Activated CD4-positive, alpha-beta memory T cell treated with anti-CD3 and anti-CD28 coated beads, Interleukin-2, amount 10 ng/mL, durations not matched to agents 7 days and 5 days (primary cell): Measurements from ENCODE around the gene CKS2. TPM values are rescaled to one million over a fixed set of nuclear protein-coding genes. Genes with fewer than 3 reads are reported as not detected.

ENCODE experiments used
- CTCF ChIA-PET: fragments of 350-600 bp; sonication (Branson Sonifier 250); formaldehyde crosslinking; loops from one replicate; lab custom pipeline; 2021; ENCODE audit warnings: antibody characterized with exemption, inconsistent platforms; lab: Charles Lee
- POLR2A ChIA-PET: fragments of 350-600 bp; sonication (Branson Sonifier 250); formaldehyde crosslinking; loops from one replicate; lab custom pipeline; 2021; ENCODE audit warnings: antibody characterized with exemption; lab: Charles Lee
- DNase-seq: peaks from one replicate; pipeline ENCODE4 v3.0.0-alpha.2; 2020
- H3K27ac Mint-ChIP-seq: one replicate; pipeline ENCODE4 v1.8.0; 2021; ENCODE audit warnings: mild to moderate bottlenecking, mixed read lengths
- H3K27me3 Mint-ChIP-seq: one replicate; pipeline ENCODE4 v1.8.0; 2021; ENCODE audit warnings: mixed read lengths
- H3K36me3 Mint-ChIP-seq: one replicate; pipeline ENCODE4 v1.8.0; 2021; ENCODE audit warnings: low read depth, mixed read lengths
- H3K4me1 Mint-ChIP-seq: one replicate; pipeline ENCODE4 v1.8.0; 2021; ENCODE audit warnings: mixed read lengths
- H3K4me3 Mint-ChIP-seq: one replicate; pipeline ENCODE4 v1.8.0; 2021; ENCODE audit warnings: mild to moderate bottlenecking, mixed read lengths
- H3K9me3 Mint-ChIP-seq: one replicate; pipeline ENCODE4 v1.8.0; 2021; ENCODE audit warnings: mixed read lengths
- total RNA-seq, 2 experiments: library from RNA; stranded (reverse); gene quantifications; one replicate each; pipeline ENCODE4 v1.2.3, GENCODE V29; 2021

Gene CKS2
- total RNA-seq, 2 experiments from 2014 or later = 175 to 180 TPM

DNA sequence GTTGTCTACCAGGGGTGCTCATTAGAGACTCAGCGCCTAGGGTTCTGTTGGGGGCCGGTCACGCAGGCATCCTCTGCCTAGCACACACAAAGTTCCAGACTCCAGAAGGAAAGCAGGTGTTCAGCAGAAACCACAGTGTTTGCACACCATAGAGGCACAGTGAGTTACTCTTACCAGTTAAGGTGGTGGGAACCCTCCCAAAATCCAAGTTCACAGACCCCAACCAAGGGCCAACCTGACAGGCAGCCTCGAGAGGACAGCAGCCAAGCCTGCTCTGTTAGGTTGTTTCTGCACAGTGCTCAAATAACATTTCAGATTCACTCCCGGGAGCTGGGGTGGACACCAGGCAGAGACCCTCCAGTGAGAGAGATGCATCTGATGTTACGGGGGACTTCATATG is 43.5 kb downstream of the CKS2 start:
- no peaks in the 10 kb centered on the region for H3K9me3 Mint-ChIP-seq
- peaks cover 34% of the 10 kb centered on the region for H3K4me1 Mint-ChIP-seq
- no peak overlapping the region for H3K27ac Mint-ChIP-seq
- ChIA-PET CTCF (no interaction called here), POLR2A (no interaction called here)
- no peak overlapping the region for H3K4me3 Mint-ChIP-seq
- H3K27me3 Mint-ChIP-seq = no peaks in the 10 kb centered on the region
- peaks cover 82% of the 10 kb centered on the region for H3K36me3 Mint-ChIP-seq
- DNase-seq = no peak

DNA sequence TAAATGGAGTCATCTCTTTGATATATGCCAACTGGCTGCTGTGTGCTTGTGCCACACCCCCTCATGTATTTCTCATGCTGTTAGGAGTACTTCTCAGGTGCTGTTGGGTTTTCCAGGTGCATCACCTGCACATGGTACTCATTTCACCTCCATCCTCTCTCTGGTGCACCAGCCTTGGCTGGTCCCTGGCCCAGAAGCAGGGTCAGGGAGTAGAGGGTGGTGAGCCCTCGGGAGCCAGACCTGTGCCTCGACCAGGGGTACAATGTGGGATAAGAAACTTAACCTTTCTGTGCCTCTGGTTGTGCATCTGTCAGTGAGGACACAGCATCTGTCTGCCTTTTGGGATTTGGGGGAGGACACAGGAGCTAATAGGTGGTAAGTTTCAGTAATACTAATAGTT is 45.8 kb downstream of the CKS2 start:
- no peak overlapping the region for H3K27ac Mint-ChIP-seq
- H3K4me1 Mint-ChIP-seq = peaks cover 45% of the 10 kb centered on the region
- H3K4me3 Mint-ChIP-seq = no peak overlapping the region
- H3K27me3 Mint-ChIP-seq = no peaks in the 10 kb centered on the region
- ChIA-PET POLR2A (interaction anchor here (1.0 to 1.9 kb wide), 5 partner anchors 25 to 146 kb away, joined by 3 to 6 read pairs (median 3); no protein-coding TSS in a partner anchor), CTCF (interaction anchor here (1.6 kb wide), 1 partner anchor 192 kb away, joined by 3 read pairs; no protein-coding TSS in a partner anchor)
- DNase-seq = no peak
- H3K9me3 Mint-ChIP-seq = no peaks in the 10 kb centered on the region
- peaks cover 82% of the 10 kb centered on the region for H3K36me3 Mint-ChIP-seq

DNA sequence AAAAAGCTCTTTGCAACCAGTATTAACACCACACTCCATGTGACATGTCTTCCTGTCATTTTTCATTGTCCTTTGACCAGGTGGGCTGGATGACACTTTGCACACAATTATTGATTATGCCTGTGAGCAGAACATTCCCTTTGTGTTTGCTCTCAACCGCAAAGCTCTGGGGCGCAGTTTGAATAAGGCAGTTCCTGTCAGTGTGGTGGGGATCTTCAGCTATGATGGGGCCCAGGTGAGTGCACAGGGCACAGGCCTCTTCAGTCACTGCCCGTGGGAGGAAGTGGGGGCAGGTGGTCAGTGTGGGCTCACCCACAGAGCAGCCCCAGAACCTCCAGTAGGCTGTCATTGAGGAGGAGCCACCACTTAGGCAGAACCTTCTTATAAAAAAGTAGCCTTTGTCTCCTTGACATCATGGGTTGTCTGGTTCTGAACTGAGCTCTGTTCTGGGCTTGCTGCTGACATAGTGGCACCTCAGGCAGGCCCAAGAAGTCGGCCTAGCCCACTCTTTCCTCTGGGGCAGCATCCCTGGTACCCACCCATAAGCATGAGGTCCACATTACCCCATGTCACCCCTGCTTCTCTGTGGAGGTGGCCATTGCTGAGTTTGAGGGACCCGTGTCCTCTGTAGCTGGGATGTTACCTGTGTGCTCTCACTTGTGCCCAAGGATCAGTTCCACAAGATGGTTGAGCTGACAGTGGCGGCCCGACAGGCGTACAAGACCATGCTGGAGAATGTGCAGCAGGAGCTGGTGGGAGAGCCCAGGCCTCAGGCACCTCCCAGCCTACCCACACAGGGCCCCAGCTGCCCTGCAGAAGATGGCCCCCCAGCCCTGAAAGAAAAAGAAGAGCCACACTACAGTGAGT is 46.6 kb downstream of the CKS2 start:
- Mint-ChIP-seq H3K9me3 (no peaks in the 10 kb centered on the region), H3K27ac (peak overlapping the region; percentile 19), H3K27me3 (no peaks in the 10 kb centered on the region), H3K36me3 (peaks cover 76% of the 10 kb centered on the region), H3K4me1 (peaks cover 37% of the 10 kb centered on the region), H3K4me3 (no peak overlapping the region)
- DNase-seq = no peak
- POLR2A ChIA-PET = interaction anchor here (1.0 to 1.9 kb wide), 9 partner anchors 8 to 145 kb away, joined by 3 to 6 read pairs (median 3); partner anchors contain the start of gene CKS2
- CTCF ChIA-PET = interaction anchor here (1.6 kb wide), 1 partner anchor 191 kb away, joined by 3 read pairs; no protein-coding TSS in a partner anchor

DNA sequence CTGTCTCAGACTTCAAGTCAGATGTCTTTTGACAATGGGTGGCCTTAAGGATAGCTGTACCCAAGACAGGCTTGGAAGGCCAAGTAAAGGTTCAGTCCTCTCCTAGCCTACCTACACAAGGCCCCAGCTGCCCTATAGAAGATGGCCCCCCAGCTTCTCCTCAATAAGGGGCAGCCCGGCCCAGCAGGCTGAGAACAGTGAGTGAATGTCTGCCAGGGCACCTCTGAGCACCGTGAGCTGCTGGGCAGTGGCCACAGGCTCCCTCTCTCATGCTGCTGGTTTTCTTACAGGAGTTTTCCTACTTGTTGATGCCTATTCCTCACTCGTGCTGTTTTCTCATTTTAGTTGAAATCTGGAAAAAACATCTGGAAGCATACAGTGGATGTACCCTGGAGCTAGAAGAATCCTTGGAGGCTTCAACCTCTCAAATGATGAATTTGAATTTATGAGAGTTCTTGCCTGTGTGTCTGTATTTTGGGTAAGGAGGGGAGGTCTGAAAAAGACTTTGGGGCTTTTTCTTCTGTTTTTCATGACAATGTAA is 47.5 kb downstream of the CKS2 start:
- Mint-ChIP-seq H3K27ac (no peak overlapping the region), H3K4me3 (no peak overlapping the region), H3K9me3 (no peaks in the 10 kb centered on the region), H3K36me3 (peaks cover 71% of the 10 kb centered on the region), H3K4me1 (peaks cover 29% of the 10 kb centered on the region), H3K27me3 (no peaks in the 10 kb centered on the region)
- POLR2A ChIA-PET = interaction anchor here (1.0 to 1.9 kb wide), 7 partner anchors 7 to 48 kb away, joined by 3 to 6 read pairs (median 4); partner anchors contain the start of gene CKS2
- no peak for DNase-seq
- CTCF ChIA-PET = interaction anchor here (1.6 kb wide), 1 partner anchor 190 kb away, joined by 3 read pairs; no protein-coding TSS in a partner anchor

DNA sequence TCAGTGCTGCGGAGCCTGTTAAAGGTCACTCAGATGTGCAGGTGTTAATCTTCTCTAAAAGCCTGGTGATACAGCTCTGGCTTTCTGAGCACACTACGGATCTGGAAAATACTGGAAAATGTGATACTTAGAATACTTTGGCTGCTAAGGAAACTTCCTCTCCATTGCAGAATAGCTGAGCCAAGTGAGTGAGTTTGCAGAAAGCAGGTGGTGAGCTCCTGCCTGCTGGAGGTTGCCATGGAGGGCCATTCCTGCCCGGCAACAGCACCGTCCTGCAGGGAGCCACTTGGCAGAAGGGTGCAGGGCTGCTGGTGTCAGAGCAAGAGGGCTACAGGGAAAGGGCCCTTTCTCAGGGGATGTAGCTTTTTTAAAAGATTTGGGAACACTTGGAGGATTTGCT is 48.0 kb downstream of the CKS2 start:
- DNase-seq = no peak
- no peaks in the 10 kb centered on the region for H3K27me3 Mint-ChIP-seq
- H3K4me1 Mint-ChIP-seq = peaks cover 27% of the 10 kb centered on the region
- no peak overlapping the region for H3K4me3 Mint-ChIP-seq
- H3K9me3 Mint-ChIP-seq = no peaks in the 10 kb centered on the region
- peaks cover 68% of the 10 kb centered on the region for H3K36me3 Mint-ChIP-seq
- no peak overlapping the region for H3K27ac Mint-ChIP-seq
- CTCF ChIA-PET = no interaction called here
- POLR2A ChIA-PET = interaction anchor here (1.1 to 1.6 kb wide), 4 partner anchors 13 to 45 kb away, joined by 3 to 6 read pairs (median 4); no protein-coding TSS in a partner anchor

DNA sequence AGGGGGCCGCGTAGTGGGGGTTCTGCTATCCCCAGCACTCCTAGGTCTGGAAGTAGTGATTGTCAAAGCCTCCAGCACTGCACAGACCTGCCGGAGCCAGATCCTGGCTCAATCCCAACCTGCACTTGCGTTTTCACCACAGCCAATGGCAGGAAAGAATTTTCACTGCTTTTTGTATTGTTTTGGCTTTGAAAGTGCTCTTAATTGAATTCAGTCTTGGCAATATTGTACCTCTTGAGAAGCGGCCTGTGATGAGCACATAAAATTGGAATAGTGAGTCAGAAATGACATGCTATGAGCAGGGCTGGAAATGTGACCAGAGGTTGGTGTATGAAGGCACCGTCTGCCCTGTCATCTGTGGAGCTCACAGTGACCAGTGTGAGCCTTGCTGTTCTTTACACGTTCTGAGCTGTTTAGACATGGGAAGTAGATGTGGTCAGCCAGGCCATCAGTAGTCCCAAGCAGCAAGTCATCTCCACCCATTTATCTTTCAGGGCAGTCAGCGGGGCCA is 48.8 kb downstream of the CKS2 start:
- Mint-ChIP-seq H3K36me3 (peaks cover 62% of the 10 kb centered on the region), H3K4me1 (peaks cover 27% of the 10 kb centered on the region), H3K9me3 (no peaks in the 10 kb centered on the region), H3K27ac (peak overlapping the region; percentile 37), H3K4me3 (no peak overlapping the region), H3K27me3 (no peaks in the 10 kb centered on the region)
- no peak for DNase-seq
- ChIA-PET POLR2A (interaction anchor here (1.6 kb wide), 1 partner anchor 14 kb away, joined by 6 read pairs; no protein-coding TSS in a partner anchor), CTCF (no interaction called here)

DNA sequence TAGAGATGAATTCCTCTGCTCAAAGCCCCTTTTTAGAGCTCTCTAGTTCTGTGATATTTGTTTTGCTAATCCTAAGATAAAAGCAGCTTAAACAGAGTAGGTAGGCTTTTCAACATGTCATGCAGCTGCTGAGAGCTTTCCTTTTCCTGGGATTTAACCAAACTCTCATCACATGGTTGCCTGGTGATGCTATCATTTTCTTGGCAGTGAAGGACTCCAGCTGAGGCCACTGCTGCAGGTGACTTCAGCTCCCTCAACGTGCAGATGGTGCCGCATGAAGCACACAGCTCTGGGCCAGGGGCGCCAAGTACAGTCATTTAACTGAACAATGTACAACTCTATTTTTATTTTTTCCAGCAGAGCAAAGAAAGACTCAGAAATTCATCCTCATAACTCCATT is 49.5 kb downstream of the CKS2 start:
- Mint-ChIP-seq H3K4me1 (peaks cover 27% of the 10 kb centered on the region), H3K4me3 (no peak overlapping the region), H3K36me3 (peaks cover 55% of the 10 kb centered on the region), H3K27ac (peak overlapping the region; percentile 56), H3K9me3 (no peaks in the 10 kb centered on the region), H3K27me3 (no peaks in the 10 kb centered on the region)
- POLR2A ChIA-PET = no interaction called here
- CTCF ChIA-PET = no interaction called here
- no peak for DNase-seq

DNA sequence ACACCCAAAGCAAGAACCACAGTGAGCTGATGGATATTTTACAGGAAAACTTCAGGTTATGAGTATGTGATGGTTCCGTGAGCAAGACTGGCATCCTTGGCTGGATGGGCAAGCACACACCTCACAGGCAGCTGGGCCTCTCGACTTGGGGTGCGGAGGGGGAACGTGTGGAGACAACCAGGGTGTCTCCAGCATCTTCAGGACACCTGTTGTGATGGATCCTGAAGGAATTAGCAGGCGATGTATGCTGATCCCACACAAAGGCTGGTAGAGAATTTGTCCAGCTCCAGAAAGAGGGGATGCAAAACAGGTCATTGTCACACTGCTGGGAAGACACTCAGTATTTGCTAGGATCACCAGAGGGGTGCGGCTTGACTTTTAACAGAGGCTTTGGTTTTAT is 50.0 kb downstream of the CKS2 start:
- no peaks in the 10 kb centered on the region for H3K27me3 Mint-ChIP-seq
- H3K36me3 Mint-ChIP-seq = peaks cover 53% of the 10 kb centered on the region
- CTCF ChIA-PET = no interaction called here
- H3K27ac Mint-ChIP-seq = peak overlapping the region; percentile 56
- H3K4me1 Mint-ChIP-seq = peaks cover 27% of the 10 kb centered on the region
- no peak for DNase-seq
- H3K9me3 Mint-ChIP-seq = no peaks in the 10 kb centered on the region
- H3K4me3 Mint-ChIP-seq = no peak overlapping the region
- POLR2A ChIA-PET = no interaction called here

DNA sequence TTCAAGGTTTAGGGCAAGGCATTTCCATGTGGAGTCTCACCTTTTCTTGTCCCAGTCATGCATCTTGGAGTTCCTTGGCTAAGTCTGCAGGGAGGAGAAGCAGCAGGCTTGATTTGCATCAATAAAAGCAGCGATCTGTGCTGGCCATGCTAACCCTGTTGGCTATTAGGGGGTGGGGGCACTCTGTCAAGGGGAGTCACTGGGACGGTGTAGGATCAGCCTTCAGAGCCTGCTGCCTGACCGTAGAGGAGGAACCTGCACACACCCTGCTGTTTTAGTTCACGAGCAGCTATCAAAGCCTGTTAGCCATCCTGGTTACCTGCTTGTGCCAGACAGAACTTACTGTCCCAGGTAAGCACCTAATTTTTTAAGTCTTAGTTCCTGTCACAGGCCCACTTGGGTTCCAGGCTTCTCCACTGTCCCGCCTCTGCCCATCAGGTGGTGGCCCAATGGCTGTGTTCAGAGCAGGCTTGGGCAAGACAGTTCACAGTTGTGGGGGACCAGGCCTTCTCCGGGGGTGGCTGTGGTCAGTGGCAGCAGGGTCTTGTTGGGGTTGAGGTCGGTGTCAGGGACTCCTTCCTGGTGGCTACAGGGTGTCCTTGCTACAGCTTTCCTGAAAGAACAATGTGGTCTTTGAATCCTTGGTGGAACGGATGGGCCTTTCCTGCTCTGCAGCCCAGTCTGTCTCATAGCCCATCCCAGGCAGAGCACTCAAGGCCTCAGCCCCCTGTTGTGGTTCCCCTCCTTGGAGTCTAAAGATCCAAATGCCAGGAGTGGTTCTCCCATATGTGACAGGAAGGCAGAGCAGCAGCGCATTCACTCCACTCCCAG is 51.0 kb downstream of the CKS2 start:
- CTCF ChIA-PET = no interaction called here
- no peaks in the 10 kb centered on the region for H3K27me3 Mint-ChIP-seq
- peaks cover 44% of the 10 kb centered on the region for H3K36me3 Mint-ChIP-seq
- POLR2A ChIA-PET = no interaction called here
- peak; percentile 15 for DNase-seq
- peaks cover 26% of the 10 kb centered on the region for H3K4me1 Mint-ChIP-seq
- no peaks in the 10 kb centered on the region for H3K9me3 Mint-ChIP-seq
- no peak overlapping the region for H3K4me3 Mint-ChIP-seq
- H3K27ac Mint-ChIP-seq = no peak overlapping the region

DNA sequence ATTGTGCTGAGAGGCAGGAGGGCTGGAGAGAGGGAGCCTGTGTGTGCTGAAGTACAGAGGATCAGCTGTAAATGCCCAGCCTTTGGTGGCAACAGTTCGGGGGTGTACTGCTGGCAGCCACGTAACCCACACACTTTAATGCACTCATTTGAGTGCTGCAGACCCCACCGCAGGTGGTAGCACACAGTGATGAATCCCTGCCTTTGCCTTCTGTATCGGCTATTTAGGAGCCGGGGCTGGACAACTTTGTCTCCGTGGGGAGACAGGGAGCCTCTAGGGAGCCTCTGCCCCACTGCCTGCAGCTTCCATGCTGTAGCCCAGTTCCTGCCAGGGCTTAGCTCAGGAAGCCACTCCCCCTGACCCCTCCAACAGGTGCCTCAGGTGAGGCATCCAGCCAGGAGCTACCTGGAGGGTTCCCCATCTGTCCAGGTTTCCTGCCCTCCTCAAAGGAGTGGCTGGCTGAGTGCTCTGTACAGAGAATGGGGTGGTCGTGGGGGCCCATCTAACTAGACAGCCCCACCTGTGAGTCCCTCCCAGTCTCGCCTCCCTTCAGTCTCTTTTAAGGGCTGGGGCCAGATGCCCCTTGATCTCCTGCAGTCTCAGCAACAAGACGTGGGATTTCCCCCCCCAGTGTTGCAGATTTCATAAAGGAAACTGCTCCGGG is 51.8 kb downstream of the CKS2 start:
- POLR2A ChIA-PET = no interaction called here
- CTCF ChIA-PET = interaction anchor here (1.5 kb wide), 1 partner anchor 11 kb away, joined by 4 read pairs; no protein-coding TSS in a partner anchor

DNA sequence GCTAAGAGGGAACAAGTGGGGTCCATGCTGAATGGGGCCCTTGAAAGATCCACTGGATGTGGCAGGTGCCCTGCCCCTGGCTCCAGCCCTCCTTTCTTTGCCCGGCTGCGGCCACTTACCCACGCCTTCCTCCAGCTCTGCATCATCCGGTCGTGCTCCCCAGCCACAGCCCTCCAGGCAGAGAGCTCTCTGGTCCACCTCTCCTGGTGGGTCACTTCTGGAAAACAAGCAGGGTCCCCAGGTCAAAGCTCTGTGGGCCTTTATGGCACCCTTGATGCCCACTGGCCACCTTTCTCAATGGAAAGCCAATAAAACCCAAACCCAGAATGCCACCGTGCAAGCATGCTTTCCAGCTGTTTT is 52.3 kb downstream of the CKS2 start:
- Mint-ChIP-seq H3K27me3 (no peaks in the 10 kb centered on the region), H3K9me3 (no peaks in the 10 kb centered on the region), H3K4me3 (no peak overlapping the region), H3K4me1 (peaks cover 18% of the 10 kb centered on the region), H3K27ac (no peak overlapping the region), H3K36me3 (peaks cover 35% of the 10 kb centered on the region)
- POLR2A ChIA-PET = no interaction called here
- peak; percentile 15 for DNase-seq
- CTCF ChIA-PET = interaction anchor here (1.5 kb wide), 1 partner anchor 11 kb away, joined by 4 read pairs; no protein-coding TSS in a partner anchor

More for the DNA sequence above, 51.8 kb downstream of the CKS2 start:
- peaks cover 37% of the 10 kb centered on the region for H3K36me3 Mint-ChIP-seq
- H3K4me3 Mint-ChIP-seq = no peak overlapping the region
- no peak overlapping the region for H3K27ac Mint-ChIP-seq
- H3K27me3 Mint-ChIP-seq = no peaks in the 10 kb centered on the region
- peak; percentile 14 for DNase-seq
- peaks cover 18% of the 10 kb centered on the region for H3K4me1 Mint-ChIP-seq
- H3K9me3 Mint-ChIP-seq = no peaks in the 10 kb centered on the region
